HCT116 (cell line): ENCODE results near the gene MERTK. TPM values are rescaled to one million over a fixed set of nuclear protein-coding genes. Genes with fewer than 3 reads are reported as not detected.

Source experiments
- ATAC-seq: fragments of 200-7000 bp; cut with Tn5 transposase; 2 replicates; pipeline ENCODE4 v1.9.1; 2020; ENCODE audit warnings: mild to moderate bottlenecking, moderate library complexity
- BruUV-seq: library from RNA; stranded (reverse); fragments of 400-500 nt; replicated peaks from 2 replicates; lab custom pipeline; 2021; lab: Mats Ljungman, UMichigan
- CTCF ChIA-PET: fragments of 300-600 bp; sonication (Branson Sonifier 250); formaldehyde crosslinking; loops from one replicate; lab custom pipeline; 2021; ENCODE audit warnings: antibody characterized with exemption; lab: Charles Lee
- POLR2A ChIA-PET: fragments of 300-600, 350-600 bp; sonication (Branson Sonifier 250); formaldehyde crosslinking; loops from one replicate; lab custom pipeline; 2021; ENCODE audit warnings: antibody characterized with exemption; lab: Charles Lee
- RAD21 ChIA-PET, 2 experiments: fragments of 300-600 bp; sonication (Branson Sonifier 250); formaldehyde crosslinking; loops; one replicate each; lab custom pipeline; 2023; ENCODE audit warnings: low total read pairs in 2 of 2; ENCODE audit not compliant: uncharacterized antibody in 2 of 2, unreplicated experiment in 2 of 2, low non-redundant PET in 1 of 2; lab: Charles Lee
- DNase-seq: peaks from one replicate; pipeline ENCODE4 v3.0.0-alpha.2; 2010; ENCODE audit warnings: low read depth, low spot score
- H2AFZ ChIP-seq: fragments of 200-600 bp; shearing (Covaris generic), sonication (generic); 2 replicates; pipeline ENCODE4 v1.6.1; 2017; ENCODE audit warnings: low read depth, mixed run types, mixed read lengths, antibody characterized with exemption, low read length; ENCODE audit not compliant: poor library complexity, severe bottlenecking
- H3K27ac ChIP-seq: 2 replicates; pipeline ENCODE4 v1.5.1; 2012; ENCODE audit warnings: low read depth, low read length
- H3K27me3 ChIP-seq: fragments of 200-600 bp; sonication (generic); 2 replicates; pipeline ENCODE4 v1.6.1; 2016; ENCODE audit warnings: mixed run types, low read length, mixed read lengths; ENCODE audit not compliant: insufficient read depth
- H3K36me3 ChIP-seq, 2 experiments: fragments of 200-500 bp in 1 of 2; fragments of 200-600 bp in 1 of 2; sonication (Bioruptor generic) in 1 of 2; sonication (generic) in 1 of 2; 2 replicates each; pipeline versions ENCODE4 v1.5.1 to v1.6.1; 2014 to 2016; ENCODE audit warnings: low read length in 2 of 2, inconsistent platforms in 1 of 2, mixed read lengths in 1 of 2, mixed run types in 1 of 2; ENCODE audit not compliant: insufficient read depth in 2 of 2, control insufficient read depth in 1 of 2
- H3K4me1 ChIP-seq, 2 experiments: fragments of 200-600 bp in 1 of 2; sonication (generic) in 1 of 2; 2 replicates each; pipeline versions ENCODE4 v1.5.1 to v1.6.1; 2012 to 2017; ENCODE audit warnings: low read length in 2 of 2, inconsistent platforms in 1 of 2, mild to moderate bottlenecking in 1 of 2, mixed read lengths in 1 of 2, mixed run types in 1 of 2, moderate library complexity in 1 of 2; ENCODE audit not compliant: insufficient read depth in 2 of 2, control insufficient read depth in 1 of 2
- H3K4me2 ChIP-seq: fragments of 200-600 bp; sonication (generic); 2 replicates; pipeline ENCODE4 v1.6.1; 2017; ENCODE audit warnings: mixed run types, low read length, mixed read lengths
- H3K4me3 ChIP-seq, 2 experiments: fragments of 200-600 bp in 1 of 2; sonication (generic) in 1 of 2; replicated peaks in 1 of 2; 2 replicates each; pipeline ENCODE4 v1.5.1; 2011 to 2016; ENCODE audit warnings: low read length in 2 of 2, control low read depth in 1 of 2, low read depth in 1 of 2, mild to moderate bottlenecking in 1 of 2, mixed read lengths in 1 of 2, mixed run types in 1 of 2
- H3K79me2 ChIP-seq: fragments of 200-600 bp; sonication (generic); 2 replicates; pipeline ENCODE4 v1.6.1; 2017; ENCODE audit warnings: mild to moderate bottlenecking, mixed run types, low read length, moderate library complexity, mixed read lengths; ENCODE audit not compliant: insufficient read depth
- H3K9ac ChIP-seq: fragments of 200-600 bp; sonication (generic); 2 replicates; pipeline ENCODE4 v1.6.1; 2016; ENCODE audit warnings: low read length, mixed read lengths
- H3K9me2 ChIP-seq: fragments of 200-600 bp; sonication (generic), shearing (Covaris generic); 2 replicates; pipeline ENCODE4 v1.6.1; 2017; ENCODE audit warnings: mixed run types, mild to moderate bottlenecking, moderate library complexity; ENCODE audit not compliant: insufficient read depth
- H3K9me3 ChIP-seq, 2 experiments: fragments of 200-500 bp in 1 of 2; fragments of 200-600 bp in 1 of 2; sonication (Bioruptor generic) in 1 of 2; sonication (generic) in 1 of 2; 2 replicates each; pipeline ENCODE4 v1.6.1; 2014 to 2017; ENCODE audit warnings: low read length in 2 of 2, mixed read lengths in 2 of 2, inconsistent platforms in 1 of 2, low read depth in 1 of 2, mild to moderate bottlenecking in 1 of 2, mixed run types in 1 of 2, moderate library complexity in 1 of 2; ENCODE audit not compliant: control insufficient read depth in 1 of 2, insufficient read depth in 1 of 2
- H4K20me1 ChIP-seq: fragments of 200-600 bp; sonication (generic), shearing (Covaris generic); 2 replicates; pipeline ENCODE4 v1.6.1; 2017; ENCODE audit warnings: mixed run types, mild to moderate bottlenecking, moderate library complexity; ENCODE audit not compliant: insufficient read depth
- EGR1 ChIP-seq: IDR thresholded peaks from 2 replicates; pipeline ENCODE4 v1.6.1; 2012; ENCODE audit warnings: low read depth
- ELF1 ChIP-seq: IDR thresholded peaks from 2 replicates; pipeline ENCODE4 v1.6.1; 2012; ENCODE audit warnings: low read depth, borderline replicate concordance
- EZH2phosphoT487 ChIP-seq: fragments of 200-600 bp; IDR thresholded peaks from 2 replicates; pipeline ENCODE4 v1.6.1; 2018; ENCODE audit warnings: antibody characterized with exemption, borderline replicate concordance
- JUND ChIP-seq: IDR thresholded peaks from 2 replicates; pipeline ENCODE4 v1.6.1; 2012
- POLR2A ChIP-seq: IDR thresholded peaks from 2 replicates; pipeline ENCODE4 v1.7.0; 2011; ENCODE audit warnings: borderline replicate concordance; ENCODE audit not compliant: insufficient read depth, insufficient read length; ENCODE audit errors: extremely low read depth
- POLR2AphosphoS5 ChIP-seq: IDR thresholded peaks from 2 replicates; pipeline ENCODE4 v1.6.1; 2011; ENCODE audit warnings: mild to moderate bottlenecking, low read depth, low read length, moderate library complexity
- SRF ChIP-seq: IDR thresholded peaks from 2 replicates; pipeline ENCODE4 v1.6.1; 2012; ENCODE audit warnings: low read depth
- ZNF274 ChIP-seq: fragments of 200-500 bp; sonication (Bioruptor generic); IDR thresholded peaks from 2 replicates; pipeline ENCODE4 v1.6.1; 2014; ENCODE audit warnings: mild to moderate bottlenecking, low read depth, low read length, inconsistent platforms
- intact Hi-C: fragments of 100-400 bp; cut with micrococcal nuclease; formaldehyde crosslinking; loops from 2 replicates; pipeline ENCODE4 v1.10.0; 2022
- total RNA-seq: library from RNA; stranded (reverse); gene quantifications from one replicate; pipeline ENCODE4 v1.2.1, GENCODE V29; 2021; ENCODE audit not compliant: unreplicated experiment
- TF ChIP-seq, protein P1 (sequence below): IDR thresholded peaks from 2 replicates; pipeline ENCODE4 v1.6.1; 2011; ENCODE audit warnings: mild to moderate bottlenecking, low read length, moderate library complexity; ENCODE audit not compliant: insufficient replicate concordance; ENCODE audit errors: extremely low read depth
- TF ChIP-seq, protein P2 (sequence below): IDR thresholded peaks from 2 replicates; pipeline ENCODE4 v1.6.1; 2012; ENCODE audit warnings: low read depth
- TF ChIP-seq, protein P3 (sequence below): IDR thresholded peaks from 2 replicates; pipeline ENCODE4 v1.6.1; 2012

MERTK gene
- total RNA-seq, 1 experiment from 2014 or later = 5.7 TPM

DNA sequence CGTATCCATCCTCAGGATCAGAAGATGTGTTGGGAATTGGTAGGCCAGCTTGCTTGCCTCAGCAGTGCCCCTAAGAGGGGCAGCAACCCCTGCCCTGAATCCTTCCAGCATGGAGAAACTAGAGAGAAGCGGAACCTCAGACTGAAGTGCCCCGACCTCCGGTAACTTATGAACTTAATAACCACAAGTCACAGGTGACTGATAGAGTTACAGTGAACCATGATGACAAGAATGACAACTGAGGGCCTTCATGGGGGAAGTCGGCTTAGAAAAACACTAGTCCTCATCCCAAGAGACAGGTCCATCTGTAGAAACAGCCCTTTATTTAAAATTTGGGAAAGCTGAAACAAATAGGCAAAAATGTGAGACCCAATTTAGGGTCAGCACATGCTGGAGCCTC lies 114.1 kb downstream of the MERTK start:
- no peak for DNase-seq
- TF ChIP-seq ELF1 = no peak
- TF ChIP-seq, protein P1, sequence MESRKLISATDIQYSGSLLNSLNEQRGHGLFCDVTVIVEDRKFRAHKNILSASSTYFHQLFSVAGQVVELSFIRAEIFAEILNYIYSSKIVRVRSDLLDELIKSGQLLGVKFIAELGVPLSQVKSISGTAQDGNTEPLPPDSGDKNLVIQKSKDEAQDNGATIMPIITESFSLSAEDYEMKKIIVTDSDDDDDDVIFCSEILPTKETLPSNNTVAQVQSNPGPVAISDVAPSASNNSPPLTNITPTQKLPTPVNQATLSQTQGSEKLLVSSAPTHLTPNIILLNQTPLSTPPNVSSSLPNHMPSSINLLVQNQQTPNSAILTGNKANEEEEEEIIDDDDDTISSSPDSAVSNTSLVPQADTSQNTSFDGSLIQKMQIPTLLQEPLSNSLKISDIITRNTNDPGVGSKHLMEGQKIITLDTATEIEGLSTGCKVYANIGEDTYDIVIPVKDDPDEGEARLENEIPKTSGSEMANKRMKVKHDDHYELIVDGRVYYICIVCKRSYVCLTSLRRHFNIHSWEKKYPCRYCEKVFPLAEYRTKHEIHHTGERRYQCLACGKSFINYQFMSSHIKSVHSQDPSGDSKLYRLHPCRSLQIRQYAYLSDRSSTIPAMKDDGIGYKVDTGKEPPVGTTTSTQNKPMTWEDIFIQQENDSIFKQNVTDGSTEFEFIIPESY = no peak
- TF ChIP-seq POLR2A = no peak
- TF ChIP-seq EGR1 = no peak
- TF ChIP-seq SRF = no peak
- TF ChIP-seq POLR2AphosphoS5 = no peak
- no peak for TF ChIP-seq ZNF274
- TF ChIP-seq, protein P2, sequence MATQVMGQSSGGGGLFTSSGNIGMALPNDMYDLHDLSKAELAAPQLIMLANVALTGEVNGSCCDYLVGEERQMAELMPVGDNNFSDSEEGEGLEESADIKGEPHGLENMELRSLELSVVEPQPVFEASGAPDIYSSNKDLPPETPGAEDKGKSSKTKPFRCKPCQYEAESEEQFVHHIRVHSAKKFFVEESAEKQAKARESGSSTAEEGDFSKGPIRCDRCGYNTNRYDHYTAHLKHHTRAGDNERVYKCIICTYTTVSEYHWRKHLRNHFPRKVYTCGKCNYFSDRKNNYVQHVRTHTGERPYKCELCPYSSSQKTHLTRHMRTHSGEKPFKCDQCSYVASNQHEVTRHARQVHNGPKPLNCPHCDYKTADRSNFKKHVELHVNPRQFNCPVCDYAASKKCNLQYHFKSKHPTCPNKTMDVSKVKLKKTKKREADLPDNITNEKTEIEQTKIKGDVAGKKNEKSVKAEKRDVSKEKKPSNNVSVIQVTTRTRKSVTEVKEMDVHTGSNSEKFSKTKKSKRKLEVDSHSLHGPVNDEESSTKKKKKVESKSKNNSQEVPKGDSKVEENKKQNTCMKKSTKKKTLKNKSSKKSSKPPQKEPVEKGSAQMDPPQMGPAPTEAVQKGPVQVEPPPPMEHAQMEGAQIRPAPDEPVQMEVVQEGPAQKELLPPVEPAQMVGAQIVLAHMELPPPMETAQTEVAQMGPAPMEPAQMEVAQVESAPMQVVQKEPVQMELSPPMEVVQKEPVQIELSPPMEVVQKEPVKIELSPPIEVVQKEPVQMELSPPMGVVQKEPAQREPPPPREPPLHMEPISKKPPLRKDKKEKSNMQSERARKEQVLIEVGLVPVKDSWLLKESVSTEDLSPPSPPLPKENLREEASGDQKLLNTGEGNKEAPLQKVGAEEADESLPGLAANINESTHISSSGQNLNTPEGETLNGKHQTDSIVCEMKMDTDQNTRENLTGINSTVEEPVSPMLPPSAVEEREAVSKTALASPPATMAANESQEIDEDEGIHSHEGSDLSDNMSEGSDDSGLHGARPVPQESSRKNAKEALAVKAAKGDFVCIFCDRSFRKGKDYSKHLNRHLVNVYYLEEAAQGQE = no peak
- TF ChIP-seq, protein P3, sequence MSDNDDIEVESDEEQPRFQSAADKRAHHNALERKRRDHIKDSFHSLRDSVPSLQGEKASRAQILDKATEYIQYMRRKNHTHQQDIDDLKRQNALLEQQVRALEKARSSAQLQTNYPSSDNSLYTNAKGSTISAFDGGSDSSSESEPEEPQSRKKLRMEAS = no peak
- TF ChIP-seq EZH2phosphoT487 = no peak
- no peak for TF ChIP-seq JUND
- Histone ChIP-seq H3K4me1 (no peaks in the 10 kb centered on the region), H3K4me3 (no peak overlapping the region), H4K20me1 (no peaks in the 10 kb centered on the region), H3K4me2 (no peak overlapping the region), H3K36me3 (no peaks in the 10 kb centered on the region), H3K27me3 (no peaks in the 10 kb centered on the region), H3K79me2 (no peaks in the 10 kb centered on the region), H3K27ac (no peak overlapping the region), H2AFZ (no peak overlapping the region), H3K9ac (no peak overlapping the region), H3K9me3 (no peaks in the 10 kb centered on the region), H3K9me2 (no peaks in the 10 kb centered on the region)
- ChIA-PET POLR2A (no interaction called here), CTCF (no interaction called here), RAD21 (no interaction called here)
- intact Hi-C loops = no loop called here
- no peak for ATAC-seq
- no TSS peak for BruUV-seq
